HG03521 (cell line): ENCODE measurements around the gene PSMD13.
"Not testable (repeated sequence)": the region's sequence is repeated elsewhere in the genome, so short reads cannot be mapped to it uniquely, and the experiment has no call there.

Experiments used
- ATAC-seq: cut with Tn5 transposase; IDR thresholded peaks from one replicate; pipeline ENCODE4 v1.9.1; 2021; ENCODE audit warnings: mild to moderate bottlenecking, moderate library complexity; ENCODE audit not compliant: unreplicated experiment

The PSMD13 gene

DNA sequence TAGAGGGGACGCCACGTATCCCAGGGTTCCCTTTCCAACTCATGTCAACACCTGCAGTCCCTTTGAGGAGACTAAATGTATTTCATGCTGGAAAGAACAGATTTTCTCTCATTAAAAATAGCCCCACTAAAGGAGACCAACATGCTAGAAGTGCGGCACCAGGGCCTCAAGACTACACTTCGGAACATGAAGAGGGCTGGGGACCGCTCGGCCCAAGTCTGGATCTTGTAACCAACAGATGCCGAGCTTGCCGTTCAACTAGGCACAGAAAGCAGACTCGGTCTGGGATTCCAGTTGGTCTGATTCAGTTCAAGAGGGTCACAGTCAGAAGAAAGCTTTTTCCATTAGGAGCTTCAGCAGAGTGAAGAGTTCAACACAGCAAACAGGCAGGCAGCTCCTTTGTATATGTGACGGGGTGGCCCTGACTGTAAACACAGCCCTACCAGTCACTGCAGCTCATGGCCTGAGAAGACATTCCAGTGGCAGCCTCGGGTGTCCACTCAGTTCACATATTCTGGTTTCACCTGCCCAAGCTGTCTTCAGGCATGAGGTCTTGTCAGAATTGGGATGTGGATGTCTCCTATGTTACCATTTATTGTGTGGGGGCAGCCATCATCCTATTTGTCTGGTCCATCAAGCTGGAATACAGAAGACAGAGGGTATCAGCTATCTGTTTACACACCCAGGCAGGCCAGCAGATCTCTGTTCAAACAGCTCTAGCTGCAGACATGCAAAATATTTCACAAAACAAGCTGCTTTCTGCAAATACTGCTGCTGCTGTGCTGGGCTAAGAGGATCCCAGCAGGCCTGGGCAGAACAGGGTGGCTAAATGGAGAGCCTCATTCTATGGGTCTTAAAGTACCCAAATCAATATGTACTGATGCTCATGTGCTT is 20.4 kb upstream of the PSMD13 start:
- no peak for ATAC-seq

GRCh38 chr11:217704-218103 is 19.1 kb upstream of the PSMD13 start:
- no peak for ATAC-seq

DNA sequence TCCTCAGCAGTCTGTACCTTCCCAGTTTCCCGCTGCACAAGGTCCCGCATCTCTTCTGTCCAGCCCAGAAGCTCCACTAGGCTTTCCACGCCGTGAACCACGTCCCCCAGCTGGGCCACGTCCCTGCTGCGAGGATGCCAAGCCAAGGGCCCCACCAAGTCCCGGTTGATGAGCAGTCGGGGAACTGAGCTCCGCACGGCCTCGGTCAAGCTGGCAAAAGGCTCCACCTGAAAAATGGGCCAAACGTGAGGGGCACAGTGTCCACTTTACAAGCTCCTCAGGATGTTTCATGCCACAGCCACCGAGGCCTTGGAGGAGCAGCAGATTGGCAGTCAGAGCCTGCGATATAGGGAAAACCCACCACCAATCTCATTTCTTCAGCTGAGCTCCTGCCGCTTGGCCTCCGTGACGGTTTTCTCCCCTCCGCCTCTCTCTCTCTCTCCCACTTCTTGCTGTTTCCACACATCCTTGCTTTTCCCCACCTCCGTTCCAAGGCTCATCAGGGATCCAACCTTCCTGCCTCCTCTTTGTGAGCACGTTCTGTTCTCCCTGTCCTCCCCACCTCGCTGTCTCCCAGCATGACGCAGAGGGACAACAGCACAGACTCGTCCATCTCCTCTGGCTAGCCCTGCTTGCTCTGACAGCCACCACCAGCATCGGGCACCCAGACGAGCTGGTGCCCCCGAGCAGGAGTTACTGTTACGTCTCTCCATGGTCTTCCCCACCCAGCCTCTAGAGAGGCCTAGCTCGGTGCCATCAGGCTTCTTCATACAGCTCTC is 17.8 kb upstream of the PSMD13 start:
- no peak for ATAC-seq

- not testable (repeated sequence) for ATAC-seq
Measured at GRCh38 chr11:220641-221215, 16.0 kb upstream of the PSMD13 start.

DNA sequence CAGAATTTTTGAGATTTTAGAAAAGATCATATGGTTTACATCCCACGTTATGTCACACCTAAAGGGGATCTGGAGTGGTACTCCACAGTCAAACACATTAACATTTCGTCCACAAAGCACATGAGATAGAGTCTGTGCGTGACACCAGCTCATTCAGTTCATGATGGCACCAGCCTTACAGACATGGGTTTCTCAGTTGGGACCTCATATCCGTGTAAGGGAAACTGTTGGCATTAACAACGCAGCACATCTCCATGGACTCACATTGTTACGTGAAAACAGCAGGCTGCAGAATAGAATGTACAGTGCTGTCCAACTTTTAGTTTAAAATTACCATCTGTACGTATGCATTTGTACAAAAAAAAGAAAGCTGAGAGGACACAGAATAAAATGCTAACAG is 15.2 kb upstream of the PSMD13 start:
- no peak for ATAC-seq

- no peak for ATAC-seq
Measured at GRCh38 chr11:221998-222789, 14.6 kb upstream of the PSMD13 start.

- no peak for ATAC-seq
Measured at GRCh38 chr11:223026-223789, 13.6 kb upstream of the PSMD13 start.

GRCh38 chr11:223884-224283 is 12.9 kb upstream of the PSMD13 start:
- no peak for ATAC-seq

- no peak for ATAC-seq
Measured at GRCh38 chr11:224424-224823, 12.4 kb upstream of the PSMD13 start.

DNA sequence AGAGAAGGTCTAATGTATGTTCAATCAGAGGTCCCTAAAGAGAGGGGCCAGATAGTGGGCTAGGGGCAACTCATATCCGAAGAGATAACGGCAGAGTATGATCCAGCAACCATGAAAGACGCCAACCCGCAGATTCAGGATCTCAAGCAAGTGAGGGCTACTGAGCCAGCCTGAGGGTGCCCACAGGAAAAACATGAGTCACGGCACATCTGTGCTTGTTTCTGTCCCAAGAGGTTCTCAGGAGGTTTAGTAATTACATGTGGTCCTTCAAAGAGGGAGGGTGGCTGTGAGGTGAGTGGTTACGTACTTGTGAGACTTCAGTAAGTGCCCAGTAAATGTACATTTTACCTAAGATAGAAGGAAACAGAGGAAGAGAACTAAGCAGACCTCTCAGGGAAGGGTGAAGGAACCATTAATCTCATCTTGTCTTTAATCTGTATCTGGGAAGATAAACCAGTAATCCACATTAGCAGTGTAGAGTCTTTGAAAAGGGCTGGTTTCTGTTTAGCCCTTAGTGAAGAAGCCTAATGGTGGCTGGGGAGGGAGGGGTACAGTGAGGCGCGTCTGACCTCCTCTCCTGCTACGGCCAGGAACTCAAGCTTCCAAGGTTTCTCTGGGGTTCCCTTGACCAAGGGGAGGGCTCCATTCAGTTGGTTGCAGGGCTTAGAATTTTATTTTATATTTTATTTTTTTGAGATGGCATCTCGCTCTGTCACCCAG is 10.9 kb upstream of the PSMD13 start:
- ATAC-seq = no peak

- ATAC-seq = no peak
Measured at GRCh38 chr11:227824-228379, 8.9 kb upstream of the PSMD13 start.

GRCh38 chr11:230431-230830 is 6.3 kb upstream of the PSMD13 start:
- ATAC-seq = no peak

GRCh38 chr11:232783-233565 is 3.8 kb upstream of the PSMD13 start:
- ATAC-seq = no peak

DNA sequence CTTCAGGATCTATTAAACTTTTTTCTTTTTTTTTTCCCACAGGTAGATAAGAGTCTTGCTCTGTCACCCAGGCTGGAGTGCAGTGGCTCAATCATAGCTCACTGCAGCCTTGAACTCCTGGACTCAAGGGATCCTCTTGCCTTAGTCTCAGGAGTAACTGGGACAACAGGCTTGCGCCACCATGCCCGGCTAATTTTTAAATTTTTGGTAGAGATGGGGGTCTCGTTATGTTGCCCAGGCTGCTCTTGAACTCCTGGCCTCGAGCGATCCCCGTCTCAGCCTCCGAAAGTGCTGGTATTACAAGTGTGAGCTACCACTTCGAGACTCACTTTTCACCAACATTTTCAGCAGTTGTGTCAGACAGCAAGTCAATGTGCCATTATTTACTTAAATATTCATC is 1.6 kb upstream of the PSMD13 start:
- no peak for ATAC-seq

- no peak for ATAC-seq
Measured at GRCh38 chr11:235609-235996, 1.2 kb upstream of the PSMD13 start.

GRCh38 chr11:235997-236773 is 591 bp upstream of the PSMD13 start, which contains the start of gene SIRT3:
Gene SIRT3 (minus strand): TSS chr11:236342. CDS start chr11:236328, 14 bp downstream.
- peak; percentile 68 for ATAC-seq

GRCh38 chr11:238346-238745 is 1.6 kb downstream of the PSMD13 start:
- ATAC-seq = not testable (repeated sequence)

GRCh38 chr11:240315-240714 is 3.5 kb downstream of the PSMD13 start:
- no peak for ATAC-seq
